Epithelial cell of esophagus (primary cell): ENCODE results near the gene MIA.
A peak's percentile ranks its signal among the peaks of the same experiment; 100 is the strongest.

ENCODE experiments used
- DNase-seq: peaks from one replicate; pipeline ENCODE4 v3.0.0; 2010; ENCODE audit warnings: low read depth
- H3K4me3 ChIP-seq: 2 replicates; pipeline ENCODE4 v1.5.1; 2011; ENCODE audit warnings: mild to moderate bottlenecking, low read length, control low read depth
- CTCF ChIP-seq: IDR thresholded peaks from 2 replicates; pipeline ENCODE4 v1.5.1; 2011; ENCODE audit warnings: low read depth, mild to moderate bottlenecking, low read length, control low read depth, inconsistent platforms; ENCODE audit not compliant: insufficient read depth; ENCODE audit errors: missing control alignments

Gene MIA

GRCh38 chr19:40803857-40804782 lies 28.8 kb downstream of the MIA start:
- TF ChIP-seq CTCF = peak; percentile 1
- DNase-seq = no peak
- no peak overlapping the region for H3K4me3 ChIP-seq

GRCh38 chr19:40804783-40805242 lies 29.5 kb downstream of the MIA start:
- peak; percentile 1 for TF ChIP-seq CTCF
- DNase-seq = no peak
- H3K4me3 ChIP-seq = no peak overlapping the region

DNA sequence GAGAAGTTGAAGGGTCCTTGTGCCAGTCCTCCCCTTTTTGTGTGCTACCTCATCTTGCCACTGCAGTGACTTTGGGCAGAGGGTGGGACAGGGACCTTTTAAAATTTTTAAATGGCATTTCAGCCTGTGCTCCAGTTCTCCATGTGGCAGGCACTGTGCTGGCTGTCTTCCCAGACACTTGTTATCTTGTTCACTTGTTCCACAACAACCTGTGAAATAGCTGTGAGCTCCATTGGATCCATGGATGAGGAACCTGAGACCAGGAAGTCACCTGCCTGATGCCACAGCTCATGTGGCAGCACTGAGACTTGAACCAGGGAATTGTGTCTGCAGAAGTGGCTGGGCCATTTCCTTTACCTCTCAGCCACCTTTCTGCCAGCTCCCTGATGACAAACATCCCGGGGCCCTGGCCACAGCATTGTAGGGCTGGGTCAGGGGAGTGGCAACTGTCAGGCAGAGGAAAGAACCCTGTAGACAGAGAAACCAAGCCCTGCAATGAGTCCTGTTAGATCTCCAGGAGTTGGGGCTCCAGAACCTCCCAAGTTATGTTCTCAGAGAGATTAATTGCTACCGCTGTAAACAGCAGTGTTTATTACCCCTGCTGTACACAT lies 30.0 kb downstream of the MIA start:
- no peak for DNase-seq
- no peak for TF ChIP-seq CTCF
- H3K4me3 ChIP-seq = no peak overlapping the region

GRCh38 chr19:40806423-40807146 lies 31.3 kb downstream of the MIA start:
- DNase-seq = peak; percentile 89
- no peak overlapping the region for H3K4me3 ChIP-seq
- TF ChIP-seq CTCF = peak; percentile 80

GRCh38 chr19:40807147-40808020 lies 32.1 kb downstream of the MIA start:
- TF ChIP-seq CTCF = peak; percentile 47
- no peak overlapping the region for H3K4me3 ChIP-seq
- DNase-seq = peak; percentile 43

DNA sequence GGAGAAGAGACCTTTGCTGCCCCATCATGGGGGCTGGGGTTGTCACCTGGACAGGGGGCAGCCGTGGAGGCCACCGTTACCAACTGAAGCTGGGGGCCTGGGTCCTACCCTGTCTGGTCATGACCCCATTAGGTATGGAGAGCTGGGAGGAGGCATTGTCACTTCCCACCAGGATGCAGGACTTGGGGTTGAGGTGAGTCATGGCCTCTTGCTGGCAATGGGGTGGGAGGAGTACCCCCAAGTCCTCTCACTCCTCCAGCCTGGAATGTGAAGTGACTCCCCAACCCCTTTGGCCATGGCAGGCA lies 32.7 kb downstream of the MIA start:
- TF ChIP-seq CTCF = no peak
- no peak overlapping the region for H3K4me3 ChIP-seq
- DNase-seq = no peak
